Activated T-helper 2 cell treated with anti-CD3 and anti-CD28 coated beads, Interferon-gamma antibody, Interleukin-2, Interleukin-4, amounts not matched to agents 10 μg/mL and 5 μg/mL and 100 μg/mL, durations not matched to agents 14 hours and 24 hours and 36 hours (primary cell): Measurements from ENCODE around the gene SLC35E4. TPM values are rescaled to one million over a fixed set of nuclear protein-coding genes. Genes with fewer than 3 reads are reported as not detected.

Experiments
- DNase-seq: peaks from one replicate; pipeline ENCODE4 v3.0.0; 2021; ENCODE audit warnings: low spot score
- H3K27ac Mint-ChIP-seq: one replicate; pipeline ENCODE4 v1.8.0; 2021; ENCODE audit warnings: mixed read lengths
- H3K27me3 Mint-ChIP-seq: one replicate; pipeline ENCODE4 v1.8.0; 2021; ENCODE audit warnings: low read depth, mixed read lengths
- H3K36me3 Mint-ChIP-seq: one replicate; pipeline ENCODE4 v1.8.0; 2021; ENCODE audit warnings: low read depth, mixed read lengths
- H3K4me1 Mint-ChIP-seq: one replicate; pipeline ENCODE4 v1.8.0; 2021; ENCODE audit warnings: low read depth, mixed read lengths
- H3K4me3 Mint-ChIP-seq: one replicate; pipeline ENCODE4 v1.8.0; 2021; ENCODE audit warnings: low read depth, mild to moderate bottlenecking, moderate library complexity, mixed read lengths
- H3K9me3 Mint-ChIP-seq: one replicate; pipeline ENCODE4 v1.8.0; 2021; ENCODE audit warnings: mixed read lengths
- intact Hi-C: fragments of 100-400 bp; cut with micrococcal nuclease; formaldehyde crosslinking; loops from one replicate; pipeline ENCODE4 v1.15.1; 2023
- total RNA-seq: library from RNA; stranded (reverse); gene quantifications from 2 replicates; pipeline ENCODE4 v1.2.3, GENCODE V29; 2022

Gene SLC35E4
- total RNA-seq, 1 donor from 2014 or later, result 8.3 TPM

- intact Hi-C loops, result loop anchor here (5.0 kb wide), 1 partner anchor 53 kb away; no protein-coding TSS in a partner anchor
- no peak for DNase-seq
- no peaks in the 10 kb centered on the region for H3K9me3 Mint-ChIP-seq
- H3K4me3 Mint-ChIP-seq, result no peak overlapping the region
- H3K36me3 Mint-ChIP-seq, result no peaks in the 10 kb centered on the region
- H3K4me1 Mint-ChIP-seq, result peaks cover 3% of the 10 kb centered on the region
- H3K27ac Mint-ChIP-seq, result no peak overlapping the region
- H3K27me3 Mint-ChIP-seq, result peaks cover 8% of the 10 kb centered on the region
Measured at GRCh38 chr22:30689622-30690021, 54.0 kb downstream of the SLC35E4 start.

- H3K4me1 Mint-ChIP-seq, result peaks cover 8% of the 10 kb centered on the region
- no peak for DNase-seq
- H3K4me3 Mint-ChIP-seq, result no peak overlapping the region
- H3K36me3 Mint-ChIP-seq, result no peaks in the 10 kb centered on the region
- intact Hi-C loops, result loop anchor here (5.0 kb wide), 1 partner anchor 51 kb away; no protein-coding TSS in a partner anchor
- peaks cover 13% of the 10 kb centered on the region for H3K27me3 Mint-ChIP-seq
- no peak overlapping the region for H3K27ac Mint-ChIP-seq
- H3K9me3 Mint-ChIP-seq, result no peaks in the 10 kb centered on the region
Measured at GRCh38 chr22:30691204-30691603, 55.6 kb downstream of the SLC35E4 start.

GRCh38 chr22:30694171-30694639 is 58.6 kb downstream of the SLC35E4 start:
- intact Hi-C loops, result loop anchor here (1.0 to 5.0 kb wide), 2 partner anchors 48 to 60 kb away; no protein-coding TSS in a partner anchor
- Mint-ChIP-seq H3K4me3 (peak overlapping the region; percentile 85), H3K36me3 (no peaks in the 10 kb centered on the region), H3K27ac (peak overlapping the region; percentile 74), H3K4me1 (peaks cover 8% of the 10 kb centered on the region), H3K9me3 (no peaks in the 10 kb centered on the region), H3K27me3 (peaks cover 16% of the 10 kb centered on the region)
- DNase-seq, result peak; percentile 40

GRCh38 chr22:30694640-30695350 is 59.2 kb downstream of the SLC35E4 start, which contains the start of gene OSBP2:
Gene OSBP2 (plus strand): TSS chr22:30694874. CDS start chr22:30694910, 36 bp downstream.
- intact Hi-C loops, result loop anchor here (1.0 to 5.0 kb wide), 2 partner anchors 48 to 60 kb away; no protein-coding TSS in a partner anchor
- Mint-ChIP-seq H3K27ac (peak within 1 kb of the TSS; percentile 74), H3K27me3 (peaks cover 16% of the 10 kb centered on the region), H3K4me3 (peak within 1 kb of the TSS; percentile 85), H3K4me1 (peaks cover 8% of the 10 kb centered on the region), H3K9me3 (no peaks in the 10 kb centered on the region), H3K36me3 (no peaks in the 10 kb centered on the region)
- DNase-seq, result no peak

GRCh38 chr22:30695351-30695851 is 59.8 kb downstream of the SLC35E4 start:
- DNase-seq, result no peak
- no peaks in the 10 kb centered on the region for H3K36me3 Mint-ChIP-seq
- peaks cover 16% of the 10 kb centered on the region for H3K27me3 Mint-ChIP-seq
- peaks cover 8% of the 10 kb centered on the region for H3K4me1 Mint-ChIP-seq
- H3K4me3 Mint-ChIP-seq, result peak overlapping the region; percentile 61
- no peak overlapping the region for H3K27ac Mint-ChIP-seq
- intact Hi-C loops, result no loop called here
- no peaks in the 10 kb centered on the region for H3K9me3 Mint-ChIP-seq

DNA sequence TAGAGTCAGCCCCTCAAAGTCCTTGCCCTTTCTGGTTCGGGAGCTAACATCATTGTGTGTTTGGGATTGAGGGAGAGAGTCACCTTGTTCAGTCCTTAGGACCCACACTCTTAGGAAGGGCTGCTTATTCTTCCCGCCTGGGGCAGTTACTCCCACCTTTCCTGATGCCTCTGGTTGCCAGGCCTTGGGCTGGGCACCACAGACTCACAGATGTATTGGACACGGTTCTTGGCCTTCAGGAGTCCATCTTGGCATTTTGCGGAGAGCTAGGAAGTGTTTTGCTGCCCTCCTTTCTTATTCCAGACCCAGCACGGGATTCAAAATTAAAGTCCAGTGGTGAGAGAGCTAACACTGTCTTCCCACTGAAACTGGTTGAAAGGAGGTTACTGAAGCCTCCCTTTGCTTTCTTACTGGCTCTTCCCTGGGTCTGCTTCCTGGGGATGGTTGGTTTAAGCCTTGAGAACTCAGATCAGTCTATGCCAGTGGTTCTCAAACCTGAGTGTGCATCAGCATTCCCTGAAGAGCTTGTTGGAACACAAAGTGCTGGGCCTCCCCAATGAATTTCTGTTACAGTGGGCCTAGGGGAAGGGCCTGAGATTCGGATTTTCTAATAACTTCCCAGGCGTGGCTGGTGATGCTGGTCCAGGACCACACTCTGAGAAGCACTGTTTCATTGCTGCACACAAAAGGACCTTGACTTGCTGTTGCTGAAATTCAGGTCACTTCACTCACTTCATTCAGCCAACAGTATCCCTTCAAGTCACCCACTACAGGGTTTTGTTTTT is 60.5 kb downstream of the SLC35E4 start:
- Mint-ChIP-seq H3K4me1 (peaks cover 8% of the 10 kb centered on the region), H3K4me3 (peak overlapping the region; percentile 61), H3K27ac (no peak overlapping the region), H3K36me3 (no peaks in the 10 kb centered on the region), H3K27me3 (peaks cover 14% of the 10 kb centered on the region), H3K9me3 (no peaks in the 10 kb centered on the region)
- no peak for DNase-seq
- intact Hi-C loops, result no loop called here

Other genes with a start within 250 kb of the SLC35E4 start
- gene RNF215, start 248.4 kb upstream of the SLC35E4 start, total RNA-seq, result 17.2 and 19.3 TPM in 2 replicates
- gene SEC14L2, start 238.8 kb upstream of the SLC35E4 start, total RNA-seq, result 32.7 and 36.2 TPM in 2 replicates
- gene MTFP1, start 210.0 kb upstream of the SLC35E4 start, total RNA-seq, result 72.2 and 77.3 TPM in 2 replicates
- not detected in 2 replicates for gene SEC14L3, start 163.8 kb upstream of the SLC35E4 start, total RNA-seq
- gene SEC14L4, start 130.1 kb upstream of the SLC35E4 start, total RNA-seq, result not detected in 2 replicates
- 0.05 TPM in 1 of 2 replicates, not detected in the other for gene SEC14L6, start 89.0 kb upstream of the SLC35E4 start, total RNA-seq
- not detected in 2 replicates for gene GAL3ST1, start 61.1 kb upstream of the SLC35E4 start, total RNA-seq
- 129 and 132 TPM in 2 replicates for gene PES1, start 43.9 kb upstream of the SLC35E4 start, total RNA-seq
- gene TCN2, start 28.6 kb upstream of the SLC35E4 start, total RNA-seq, result 0.51 and 0.68 TPM in 2 replicates
- gene DUSP18, start 32.1 kb downstream of the SLC35E4 start, total RNA-seq, result 10.5 and 11.2 TPM in 2 replicates
- gene OSBP2, start 59.1 kb downstream of the SLC35E4 start, total RNA-seq, result 2.1 and 2.4 TPM in 2 replicates